Stimulated activated naive CD8-positive, alpha-beta T cell treated with anti-CD3 and anti-CD28 coated beads, Interleukin-15, Interleukin-2, amounts not matched to agents 100 U/mL and 50 U/mL, for 24 hours (primary cell): ENCODE results near the gene KCNIP1.

Experiments
- ATAC-seq: fragments of 150-1000 bp; cut with Tn5 transposase; one replicate; pipeline ENCODE4 v1.10.0; 2021
- DNase-seq: peaks from one replicate; pipeline ENCODE4 v3.0.0; 2021

KCNIP1 gene

DNA sequence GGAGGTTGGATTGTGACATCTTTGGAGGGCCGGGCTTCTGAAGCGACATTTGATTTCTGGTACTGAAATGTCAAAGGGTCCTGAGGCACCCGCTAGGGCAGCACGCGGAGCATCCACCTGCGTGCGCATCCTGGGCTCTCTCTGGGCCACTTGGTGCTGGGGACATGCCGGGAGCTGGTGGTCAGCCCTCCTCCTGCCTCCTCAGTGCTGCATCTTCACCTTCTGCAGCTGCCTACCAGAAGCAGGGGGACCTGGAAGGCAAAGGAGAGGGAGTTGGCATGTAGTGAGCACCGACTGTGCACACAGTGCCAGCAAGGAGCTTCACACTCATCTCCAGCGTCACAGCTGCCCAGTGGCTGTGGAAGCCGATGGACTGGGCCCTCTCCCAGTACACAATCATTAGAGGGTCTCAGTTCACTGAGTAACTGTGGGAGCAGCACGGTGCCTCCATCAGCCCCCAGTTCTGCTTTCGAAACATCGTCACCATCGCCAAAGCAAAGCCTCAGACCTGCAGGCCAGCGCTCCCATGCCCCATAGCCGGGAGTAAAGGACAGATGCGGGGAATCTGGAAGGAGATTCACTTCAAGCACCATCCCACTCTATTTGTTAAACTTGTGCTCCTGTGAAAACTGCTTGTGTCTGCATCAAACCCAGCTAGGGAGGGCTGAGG lies 138.4 kb downstream of the KCNIP1 start:
- DNase-seq (no peak), ATAC-seq (no peak)

DNA sequence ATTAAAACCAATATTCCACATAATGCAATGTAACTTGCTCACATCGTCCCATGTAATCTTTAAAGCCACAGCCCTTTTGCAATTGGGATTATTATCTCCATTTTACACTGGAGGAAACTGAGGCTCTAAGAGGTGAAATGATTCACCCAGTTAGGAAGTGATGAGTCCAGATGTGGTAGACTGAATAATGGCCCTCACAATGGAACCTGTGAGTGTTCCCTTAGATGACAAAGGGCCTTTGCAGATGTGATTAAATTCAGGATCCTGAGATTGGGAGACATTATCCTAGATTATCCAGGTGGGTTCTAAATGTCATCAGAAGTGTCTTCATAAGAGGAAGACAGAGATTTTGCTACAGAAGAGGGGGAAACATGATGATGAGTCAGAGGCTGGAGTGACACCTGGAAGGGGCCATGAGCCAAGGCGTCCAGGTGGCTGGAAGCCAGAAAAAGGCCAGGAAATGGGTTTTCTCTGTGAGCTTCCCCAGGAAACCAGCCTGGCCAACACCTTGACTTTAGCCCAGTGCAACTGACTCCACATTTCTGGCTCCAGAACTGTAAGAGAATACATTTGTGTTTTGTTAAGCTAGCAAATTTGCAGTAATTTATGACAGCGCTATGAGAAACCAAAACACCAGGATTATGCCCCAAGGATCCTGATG lies 139.1 kb downstream of the KCNIP1 start:
- DNase-seq (no peak), ATAC-seq (no peak)

- DNase-seq = no peak
- ATAC-seq = no peak
Measured at GRCh38 chr5:170643591-170643990, 139.8 kb downstream of the KCNIP1 start.

- no peak for DNase-seq
- no peak for ATAC-seq
Measured at GRCh38 chr5:170644501-170644900, 140.7 kb downstream of the KCNIP1 start.

GRCh38 chr5:170648541-170648940 lies 144.7 kb downstream of the KCNIP1 start:
- ATAC-seq (no peak), DNase-seq (no peak)

DNA sequence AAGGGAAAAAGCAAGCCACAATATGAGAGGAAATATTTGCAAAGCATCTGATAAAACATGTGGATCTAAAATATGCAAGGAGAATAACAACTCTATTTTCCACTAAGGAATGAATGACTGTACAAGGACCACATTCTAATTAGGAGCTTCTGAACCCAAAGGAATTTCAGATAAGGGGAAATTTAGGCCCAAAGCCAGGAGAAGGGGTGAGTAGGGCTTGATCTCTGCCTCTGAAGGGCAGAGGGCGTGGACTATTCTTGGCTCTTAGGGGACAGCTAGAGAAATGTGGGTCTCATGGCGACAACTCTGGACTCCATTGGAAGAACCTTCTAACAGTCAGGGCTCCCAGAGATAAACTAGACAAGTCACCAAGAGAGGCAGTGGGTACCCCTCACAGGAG lies 147.0 kb downstream of the KCNIP1 start:
- DNase-seq (no peak), ATAC-seq (no peak)

- ATAC-seq (no peak), DNase-seq (no peak)
Measured at GRCh38 chr5:170651604-170652277, 147.9 kb downstream of the KCNIP1 start.

GRCh38 chr5:170655476-170655875 lies 151.7 kb downstream of the KCNIP1 start:
- ATAC-seq (no peak), DNase-seq (no peak)

- no peak for ATAC-seq
- DNase-seq = no peak
Measured at GRCh38 chr5:170655920-170656319, 152.1 kb downstream of the KCNIP1 start.

GRCh38 chr5:170656346-170656745 lies 152.5 kb downstream of the KCNIP1 start:
- DNase-seq (no peak), ATAC-seq (no peak)

- ATAC-seq (no peak), DNase-seq (no peak)
Measured at GRCh38 chr5:170660531-170660930, 156.7 kb downstream of the KCNIP1 start.

DNA sequence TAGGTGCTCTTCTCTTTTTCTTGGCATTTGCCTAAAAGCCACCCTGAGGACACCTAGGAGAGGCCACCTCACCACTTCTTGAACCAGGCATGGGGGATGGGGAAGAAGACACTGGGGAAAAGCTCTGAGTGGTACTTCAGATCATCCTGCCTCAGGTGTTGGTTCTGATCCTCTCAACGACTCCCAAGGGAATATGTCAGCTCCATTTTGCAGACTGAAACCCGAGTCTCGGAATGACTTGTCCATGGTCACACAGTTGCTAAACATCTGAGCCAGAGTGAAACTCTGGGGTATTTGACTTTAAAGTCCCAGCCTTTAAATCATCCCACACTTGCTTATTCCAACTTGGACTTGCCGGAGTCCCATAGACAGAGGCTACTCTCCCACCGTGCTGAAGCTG lies 159.1 kb downstream of the KCNIP1 start:
- DNase-seq (no peak), ATAC-seq (no peak)

DNA sequence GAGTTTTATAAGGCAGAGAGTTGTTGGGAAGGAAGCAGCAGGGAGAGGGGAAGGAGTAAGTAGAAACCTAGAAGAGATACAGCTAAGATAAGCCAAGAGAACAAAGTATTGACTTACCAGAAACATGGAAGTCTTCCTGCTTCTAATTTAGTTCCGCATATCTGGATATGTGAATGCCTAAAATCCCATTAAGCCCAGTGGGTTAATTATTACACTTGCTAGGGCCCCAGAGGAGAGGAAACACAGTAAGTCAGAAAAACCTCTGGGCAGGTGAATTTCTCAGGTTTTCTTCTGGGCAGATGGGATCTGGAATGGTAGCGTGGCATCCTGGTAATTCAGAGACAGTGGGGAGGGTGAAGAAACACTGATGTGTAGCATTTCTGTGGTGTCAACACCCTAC lies 175.0 kb downstream of the KCNIP1 start:
- ATAC-seq (no peak), DNase-seq (no peak)

DNA sequence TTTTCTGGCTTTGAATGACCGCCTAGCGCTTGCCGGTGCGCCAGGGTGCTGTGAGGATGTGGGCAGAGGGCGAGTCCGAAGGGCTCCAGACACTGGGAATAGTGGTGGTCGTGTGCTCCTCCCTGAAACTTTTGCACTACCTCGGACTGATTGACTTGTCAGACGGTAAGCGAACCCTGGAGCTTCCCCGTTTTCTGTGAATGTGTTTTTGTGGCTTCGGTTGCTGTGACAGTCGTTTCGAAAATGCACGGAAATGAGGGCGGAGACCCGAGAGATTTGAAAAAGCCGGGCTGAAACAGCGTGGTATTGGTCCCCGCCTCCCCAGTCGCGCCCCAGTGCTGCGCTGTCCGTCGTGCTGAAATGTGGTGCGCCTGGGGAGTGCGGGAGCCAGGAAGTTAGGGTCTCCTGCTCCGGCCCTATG lies 177.2 kb downstream of the KCNIP1 start:
- peak; percentile 87 for ATAC-seq
- DNase-seq = peak; percentile 57

DNA sequence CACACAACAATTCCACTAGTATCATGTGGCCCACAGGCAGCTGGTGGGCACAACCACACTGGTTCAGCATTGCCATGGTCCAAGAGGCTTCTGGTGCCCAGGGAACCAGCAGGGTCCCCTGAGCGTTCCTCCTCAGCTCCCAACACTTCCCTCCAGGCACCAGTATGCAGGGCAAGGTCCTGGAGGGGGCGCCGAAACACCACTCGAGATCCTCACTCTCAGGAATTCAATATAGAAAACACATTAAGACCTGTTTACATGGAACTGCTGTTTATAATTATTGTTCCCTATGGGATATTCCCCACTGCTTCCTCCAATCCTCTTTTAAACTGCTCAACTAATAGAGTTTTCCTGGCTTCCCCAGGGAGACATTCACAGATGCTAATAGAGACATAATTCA lies 187.8 kb downstream of the KCNIP1 start:
- DNase-seq (no peak), ATAC-seq (no peak)

GRCh38 chr5:170693701-170694100 lies 189.9 kb downstream of the KCNIP1 start:
- no peak for ATAC-seq
- DNase-seq = no peak

DNA sequence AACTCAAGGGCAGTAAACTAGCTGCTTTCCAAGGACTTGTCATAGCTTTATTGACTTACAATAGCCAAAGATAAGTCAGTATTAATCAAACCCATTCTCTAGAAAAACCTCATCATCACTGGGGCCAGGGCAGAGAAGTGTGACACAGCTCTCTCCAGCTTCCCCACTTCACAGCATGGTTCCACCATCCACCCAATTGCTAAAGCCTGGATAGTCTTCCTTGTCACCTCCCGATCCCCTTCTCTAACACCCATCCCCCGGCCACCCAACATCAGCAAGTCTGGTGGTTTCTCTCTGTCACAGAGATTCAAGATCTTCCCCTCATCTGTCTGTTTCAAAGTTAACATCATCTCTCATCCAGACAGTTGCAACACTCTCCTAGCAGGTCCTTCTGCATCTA lies 191.1 kb downstream of the KCNIP1 start:
- ATAC-seq = no peak
- DNase-seq = no peak

DNA sequence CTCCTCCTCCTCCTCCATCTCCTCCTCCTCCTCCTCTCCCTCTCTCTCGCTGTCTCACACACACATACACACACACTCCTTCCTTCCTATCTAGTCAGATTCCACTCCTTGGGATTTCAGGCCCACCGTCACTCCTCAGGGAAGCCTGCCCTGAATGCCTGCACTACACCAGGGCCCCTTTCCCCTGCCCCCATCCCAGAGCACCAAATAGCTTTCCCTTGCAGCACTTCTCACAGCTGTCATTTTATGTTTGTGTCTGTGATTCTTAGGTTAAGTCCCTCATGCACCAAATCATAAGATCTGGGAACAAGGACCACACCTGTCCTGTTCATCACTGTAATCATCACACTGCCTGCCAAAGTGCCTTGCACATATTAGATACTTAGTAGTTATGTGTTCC lies 193.2 kb downstream of the KCNIP1 start:
- ATAC-seq = no peak
- DNase-seq = no peak

- DNase-seq = no peak
- ATAC-seq = no peak
Measured at GRCh38 chr5:170700503-170700902, 196.7 kb downstream of the KCNIP1 start.

- DNase-seq (no peak), ATAC-seq (no peak)
Measured at GRCh38 chr5:170701334-170701733, 197.5 kb downstream of the KCNIP1 start.

DNA sequence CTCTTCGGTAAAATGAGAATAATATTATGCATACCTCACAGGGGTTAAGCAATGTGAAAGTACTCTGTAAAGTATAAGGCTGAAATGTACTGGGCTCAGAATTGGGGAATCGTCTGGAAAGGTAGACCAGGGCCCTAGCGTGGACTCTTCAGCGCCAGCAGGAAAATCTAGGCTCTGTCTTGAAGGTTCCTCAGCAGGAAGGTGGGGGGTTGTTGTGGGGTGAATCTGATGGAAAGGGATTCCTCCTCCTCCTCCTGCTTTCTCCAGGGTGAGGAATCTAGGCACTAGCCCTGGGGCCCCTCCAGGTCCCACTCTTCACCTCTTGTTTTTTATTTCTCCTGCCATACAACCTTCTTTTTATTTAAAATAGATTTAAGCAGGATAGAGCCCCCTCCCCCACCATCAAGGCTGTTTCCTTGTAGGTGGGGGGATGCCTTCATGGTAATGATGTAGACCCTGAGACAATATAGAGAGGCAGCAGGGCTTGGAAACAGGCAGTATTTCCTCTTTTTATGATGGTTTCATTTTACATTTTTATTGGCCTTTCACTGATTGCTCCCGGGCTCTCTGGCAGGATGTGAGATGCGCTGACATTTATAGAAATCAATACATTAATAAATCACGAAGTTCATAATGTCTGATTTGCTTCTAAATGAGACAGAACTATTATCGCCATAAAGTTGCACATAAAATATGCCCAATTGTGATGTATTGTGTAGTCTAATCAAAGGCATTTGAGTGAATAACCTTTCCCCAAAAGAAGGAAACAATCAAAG lies 200.8 kb downstream of the KCNIP1 start:
- no peak for DNase-seq
- no peak for ATAC-seq

DNA sequence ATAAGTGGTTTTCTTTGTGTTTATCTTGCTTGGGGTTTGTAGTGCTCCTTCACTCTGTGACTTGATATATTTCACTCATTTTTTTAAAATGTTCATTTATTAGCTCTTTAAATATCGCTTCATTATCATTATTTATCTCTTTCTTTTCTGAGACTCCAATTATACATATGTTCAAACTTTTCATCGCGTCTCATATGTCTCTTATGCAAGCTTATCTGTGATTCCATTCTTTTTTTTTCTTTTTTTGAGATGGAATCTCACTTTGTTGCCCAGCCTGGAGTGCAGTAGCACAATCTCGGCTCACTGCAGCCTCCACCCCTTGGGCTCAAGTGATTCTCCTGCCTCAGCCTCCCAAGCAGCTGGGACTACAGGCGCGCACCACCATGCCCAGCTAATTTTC lies 205.8 kb downstream of the KCNIP1 start:
- DNase-seq (no peak), ATAC-seq (no peak)

DNA sequence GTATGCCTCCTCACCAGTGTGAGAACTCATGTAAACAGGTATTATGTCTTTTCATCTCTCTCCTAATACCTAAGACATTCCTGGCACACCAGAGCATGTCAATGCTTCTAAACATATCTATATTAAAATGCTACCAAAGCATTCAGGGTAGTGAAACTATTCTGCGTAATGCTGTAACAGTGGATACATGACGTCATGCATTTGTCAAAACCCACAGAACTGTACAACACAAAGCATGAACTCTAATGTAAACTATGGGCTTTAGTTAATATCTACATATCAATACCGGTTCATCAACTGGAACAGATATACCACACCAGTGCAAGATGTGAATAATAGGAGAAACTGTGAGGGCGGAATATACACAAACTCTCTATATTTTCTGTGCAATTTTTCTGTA lies 207.5 kb downstream of the KCNIP1 start:
- no peak for ATAC-seq
- DNase-seq = no peak
